GM18858 (cell line): ENCODE data around the gene PIGQ.

Source experiments
- ATAC-seq: cut with Tn5 transposase; IDR thresholded peaks from one replicate; pipeline ENCODE4 v1.9.1; 2021; ENCODE audit not compliant: unreplicated experiment

Gene PIGQ

GRCh38 chr16:533391-534123 lies 36.2 kb upstream of the PIGQ start:
- no peak for ATAC-seq

- no peak for ATAC-seq
These were observed 35.6 kb upstream of the PIGQ start for GRCh38 chr16:534135-534534.

GRCh38 chr16:534856-535445 lies 34.8 kb upstream of the PIGQ start:
- ATAC-seq = no peak

GRCh38 chr16:535446-536405 lies 34.0 kb upstream of the PIGQ start:
- ATAC-seq = no peak

- no peak for ATAC-seq
These were observed 33.0 kb upstream of the PIGQ start for GRCh38 chr16:536746-537145.

GRCh38 chr16:537415-538335 lies 32.1 kb upstream of the PIGQ start:
- ATAC-seq = no peak

- ATAC-seq = no peak
These were observed 29.8 kb upstream of the PIGQ start for GRCh38 chr16:539901-540530.

GRCh38 chr16:540645-541340 lies 29.0 kb upstream of the PIGQ start:
- no peak for ATAC-seq

- ATAC-seq = no peak
These were observed 26.2 kb upstream of the PIGQ start for GRCh38 chr16:543301-544164.

- ATAC-seq = no peak
These were observed 25.3 kb upstream of the PIGQ start for GRCh38 chr16:544517-544916.

GRCh38 chr16:546909-547770 lies 22.6 kb upstream of the PIGQ start:
- ATAC-seq = no peak

- no peak for ATAC-seq
These were observed 21.2 kb upstream of the PIGQ start for GRCh38 chr16:548586-548985.

GRCh38 chr16:549544-550263 lies 20.1 kb upstream of the PIGQ start:
- no peak for ATAC-seq

- no peak for ATAC-seq
These were observed 18.6 kb upstream of the PIGQ start for GRCh38 chr16:551210-551609.

GRCh38 chr16:552171-552570 lies 17.6 kb upstream of the PIGQ start:
- no peak for ATAC-seq

- ATAC-seq = no peak
These were observed 16.0 kb upstream of the PIGQ start for GRCh38 chr16:553601-554296.

- no peak for ATAC-seq
These were observed 15.5 kb upstream of the PIGQ start for GRCh38 chr16:554297-554621.
